HEK293 (cell line): ENCODE measurements around the gene MAPKAP1.

Source experiments
- CTCF ChIA-PET: fragments of 350-600 bp; formaldehyde crosslinking; extraction: SDS; loops from one replicate; lab custom pipeline; 2021; ENCODE audit warnings: antibody characterized with exemption; lab: Yijun Ruan, JAX
- POLR2A ChIA-PET: fragments of 300-600 bp; formaldehyde crosslinking; extraction: SDS; loops from one replicate; lab custom pipeline; 2020; ENCODE audit warnings: antibody characterized with exemption, inconsistent platforms; lab: Yijun Ruan, JAX
- H3K27ac ChIP-seq: fragments of 200-500 bp; sonication (Bioruptor generic); 2 replicates; pipeline ENCODE4 v1.5.1; 2014; ENCODE audit warnings: low read depth, low read length, control low read depth, inconsistent platforms; ENCODE audit errors: extremely low read depth
- H3K36me3 ChIP-seq, 2 experiments: fragments of 200-500 bp in 1 of 2; sonication (Bioruptor generic) in 1 of 2; 1 replicate in 1 of 2; 2 replicates in 1 of 2; pipeline ENCODE4 v1.5.1; 2014 to 2017; ENCODE audit warnings: inconsistent platforms in 2 of 2, low read length in 2 of 2; ENCODE audit not compliant: control insufficient read depth in 2 of 2, insufficient read depth in 1 of 2
- H3K4me1 ChIP-seq: fragments of 200-500 bp; sonication (Bioruptor generic); 2 replicates; pipeline ENCODE4 v1.5.1; 2014; ENCODE audit warnings: mild to moderate bottlenecking, low read length, inconsistent platforms; ENCODE audit not compliant: control insufficient read depth, insufficient read depth
- H3K4me3 ChIP-seq: 2 replicates; pipeline ENCODE4 v1.5.1; 2011; ENCODE audit warnings: low read depth, mild to moderate bottlenecking, control low read depth, low read length, moderate library complexity
- H3K9me3 ChIP-seq: fragments of 200-500 bp; sonication (Bioruptor generic); 2 replicates; pipeline ENCODE4 v1.5.1; 2014; ENCODE audit warnings: low read depth, low read length, inconsistent platforms; ENCODE audit not compliant: control insufficient read depth, insufficient read depth
- BCL11B ChIP-seq: fragments of 450-650 bp; formaldehyde crosslinking; IDR thresholded peaks from 2 replicates; pipeline ENCODE4 v1.5.1; 2016; ENCODE audit warnings: low read depth, missing biosample characterization, missing genetic modification characterization
- GFI1B ChIP-seq: fragments of 450-650 bp; formaldehyde crosslinking; IDR thresholded peaks from 2 replicates; pipeline ENCODE4 v1.5.1; 2016; ENCODE audit warnings: missing biosample characterization, missing genetic modification characterization
- HOXA7 ChIP-seq: sonication (generic); formaldehyde crosslinking; IDR thresholded peaks from 2 replicates; pipeline ENCODE4 v1.8.1; 2022; ENCODE audit warnings: missing genetic modification reagents, borderline replicate concordance
- MZF1 ChIP-seq: fragments of 450-650 bp; formaldehyde crosslinking; IDR thresholded peaks from 2 replicates; pipeline ENCODE4 v1.5.1; 2017; ENCODE audit warnings: missing biosample characterization, missing genetic modification characterization, borderline replicate concordance
- YY1 ChIP-seq: fragments of 450-650 bp; formaldehyde crosslinking; IDR thresholded peaks from 2 replicates; pipeline ENCODE4 v1.5.1; 2018; ENCODE audit warnings: missing biosample characterization, missing genetic modification characterization
- ZBTB8A ChIP-seq: fragments of 450-650 bp; formaldehyde crosslinking; IDR thresholded peaks from 2 replicates; pipeline ENCODE4 v1.5.1; 2016; ENCODE audit warnings: missing biosample characterization, missing genetic modification characterization
- ZEB2 ChIP-seq: fragments of 450-650 bp; formaldehyde crosslinking; IDR thresholded peaks from 2 replicates; pipeline ENCODE4 v1.5.1; 2016; ENCODE audit warnings: missing biosample characterization, missing genetic modification characterization
- ZFP3 ChIP-seq: fragments of 450-650 bp; formaldehyde crosslinking; IDR thresholded peaks from 2 replicates; pipeline ENCODE4 v1.5.1; 2016; ENCODE audit warnings: low read depth, missing biosample characterization, missing genetic modification characterization
- ZNF148 ChIP-seq: fragments of 450-650 bp; formaldehyde crosslinking; IDR thresholded peaks from 2 replicates; pipeline ENCODE4 v1.5.0; 2017; ENCODE audit warnings: missing biosample characterization, missing genetic modification characterization, borderline replicate concordance
- ZNF19 ChIP-seq: fragments of 450-650 bp; formaldehyde crosslinking; IDR thresholded peaks from 2 replicates; pipeline ENCODE4; 2016; ENCODE audit warnings: missing biosample characterization, missing genetic modification characterization, low read depth
- ZNF280D ChIP-seq: fragments of 450-650 bp; formaldehyde crosslinking; IDR thresholded peaks from 2 replicates; pipeline ENCODE4 v1.5.1; 2016; ENCODE audit warnings: missing biosample characterization, missing genetic modification characterization
- ZNF302 ChIP-seq: fragments of 450-650 bp; formaldehyde crosslinking; IDR thresholded peaks from 2 replicates; pipeline ENCODE4 v1.5.1; 2016; ENCODE audit warnings: missing biosample characterization, missing genetic modification characterization, low read depth
- ZNF311 ChIP-seq: fragments of 450-650 bp; formaldehyde crosslinking; IDR thresholded peaks from 2 replicates; pipeline ENCODE4 v1.5.1; 2017; ENCODE audit warnings: missing biosample characterization, missing genetic modification characterization, borderline replicate concordance
- ZNF341 ChIP-seq: fragments of 450-650 bp; formaldehyde crosslinking; IDR thresholded peaks from 2 replicates; pipeline ENCODE4; 2016; ENCODE audit warnings: low read depth, missing biosample characterization, missing genetic modification characterization
- ZNF354C ChIP-seq: fragments of 450-650 bp; formaldehyde crosslinking; IDR thresholded peaks from 2 replicates; pipeline ENCODE4 v1.5.1; 2016; ENCODE audit warnings: missing biosample characterization, missing genetic modification characterization, low read depth, borderline replicate concordance
- ZNF394 ChIP-seq: fragments of 450-650 bp; formaldehyde crosslinking; IDR thresholded peaks from 2 replicates; pipeline ENCODE4 v1.5.1; 2016; ENCODE audit warnings: missing biosample characterization, missing genetic modification characterization, mild to moderate bottlenecking, moderate library complexity, borderline replicate concordance
- ZNF416 ChIP-seq: fragments of 450-650 bp; formaldehyde crosslinking; IDR thresholded peaks from 2 replicates; pipeline ENCODE4 v1.5.1; 2016; ENCODE audit warnings: missing biosample characterization, missing genetic modification characterization
- ZNF423 ChIP-seq: fragments of 450-650 bp; formaldehyde crosslinking; IDR thresholded peaks from 2 replicates; pipeline ENCODE4 v1.5.1; 2016; ENCODE audit warnings: missing biosample characterization, missing genetic modification characterization
- ZNF514 ChIP-seq: fragments of 450-650 bp; formaldehyde crosslinking; IDR thresholded peaks from 2 replicates; pipeline ENCODE4 v1.5.1; 2016; ENCODE audit warnings: missing biosample characterization, missing genetic modification characterization
- ZNF521 ChIP-seq: fragments of 450-650 bp; formaldehyde crosslinking; IDR thresholded peaks from 2 replicates; pipeline ENCODE4 v1.5.1; 2017; ENCODE audit warnings: missing biosample characterization, mild to moderate bottlenecking, missing genetic modification characterization
- ZNF548 ChIP-seq: fragments of 450-650 bp; formaldehyde crosslinking; IDR thresholded peaks from 2 replicates; pipeline ENCODE4 v1.5.1; 2016; ENCODE audit warnings: missing biosample characterization, missing genetic modification characterization
- ZNF549 ChIP-seq: fragments of 450-650 bp; IDR thresholded peaks from 2 replicates; pipeline ENCODE4 v1.5.1; 2018; ENCODE audit warnings: missing biosample characterization, missing genetic modification characterization, mild to moderate bottlenecking, inconsistent platforms, moderate library complexity
- ZNF621 ChIP-seq: fragments of 450-650 bp; formaldehyde crosslinking; IDR thresholded peaks from 2 replicates; pipeline ENCODE4 v1.5.1; 2017; ENCODE audit warnings: missing biosample characterization, missing genetic modification characterization
- ZNF629 ChIP-seq: fragments of 450-650 bp; formaldehyde crosslinking; IDR thresholded peaks from 2 replicates; pipeline ENCODE4 v1.5.1; 2017; ENCODE audit warnings: missing biosample characterization, missing genetic modification characterization
- ZSCAN4 ChIP-seq: fragments of 450-650 bp; formaldehyde crosslinking; IDR thresholded peaks from 2 replicates; pipeline ENCODE4 v1.5.1; 2017; ENCODE audit warnings: missing biosample characterization, missing genetic modification characterization
- TF ChIP-seq, protein P1 (sequence below): fragments of 450-650 bp; formaldehyde crosslinking; conservative IDR thresholded peaks from 2 replicates; pipeline ENCODE4 v1.5.1; 2016; ENCODE audit warnings: low read depth, missing biosample characterization, missing genetic modification characterization

MAPKAP1 gene

DNA sequence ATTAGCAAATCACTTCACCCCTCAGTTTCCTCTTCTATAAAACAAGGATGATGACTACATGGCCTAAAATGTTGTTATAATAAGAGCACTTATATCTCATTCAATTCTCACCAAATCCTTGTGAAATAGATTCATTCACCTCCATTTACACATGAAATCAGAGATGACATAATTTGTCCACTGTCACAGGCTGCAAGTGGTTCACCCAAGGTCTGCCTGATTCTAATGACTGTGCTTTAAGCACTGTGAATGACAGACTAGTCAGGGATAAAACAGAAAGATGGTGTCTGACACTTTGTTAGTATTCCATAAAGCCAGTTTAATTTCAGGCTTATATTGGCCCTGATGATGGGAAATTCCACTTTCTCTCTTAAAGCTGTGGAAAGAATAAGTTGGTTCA lies 209.5 kb downstream of the MAPKAP1 start:
- TF ChIP-seq, protein P1, sequence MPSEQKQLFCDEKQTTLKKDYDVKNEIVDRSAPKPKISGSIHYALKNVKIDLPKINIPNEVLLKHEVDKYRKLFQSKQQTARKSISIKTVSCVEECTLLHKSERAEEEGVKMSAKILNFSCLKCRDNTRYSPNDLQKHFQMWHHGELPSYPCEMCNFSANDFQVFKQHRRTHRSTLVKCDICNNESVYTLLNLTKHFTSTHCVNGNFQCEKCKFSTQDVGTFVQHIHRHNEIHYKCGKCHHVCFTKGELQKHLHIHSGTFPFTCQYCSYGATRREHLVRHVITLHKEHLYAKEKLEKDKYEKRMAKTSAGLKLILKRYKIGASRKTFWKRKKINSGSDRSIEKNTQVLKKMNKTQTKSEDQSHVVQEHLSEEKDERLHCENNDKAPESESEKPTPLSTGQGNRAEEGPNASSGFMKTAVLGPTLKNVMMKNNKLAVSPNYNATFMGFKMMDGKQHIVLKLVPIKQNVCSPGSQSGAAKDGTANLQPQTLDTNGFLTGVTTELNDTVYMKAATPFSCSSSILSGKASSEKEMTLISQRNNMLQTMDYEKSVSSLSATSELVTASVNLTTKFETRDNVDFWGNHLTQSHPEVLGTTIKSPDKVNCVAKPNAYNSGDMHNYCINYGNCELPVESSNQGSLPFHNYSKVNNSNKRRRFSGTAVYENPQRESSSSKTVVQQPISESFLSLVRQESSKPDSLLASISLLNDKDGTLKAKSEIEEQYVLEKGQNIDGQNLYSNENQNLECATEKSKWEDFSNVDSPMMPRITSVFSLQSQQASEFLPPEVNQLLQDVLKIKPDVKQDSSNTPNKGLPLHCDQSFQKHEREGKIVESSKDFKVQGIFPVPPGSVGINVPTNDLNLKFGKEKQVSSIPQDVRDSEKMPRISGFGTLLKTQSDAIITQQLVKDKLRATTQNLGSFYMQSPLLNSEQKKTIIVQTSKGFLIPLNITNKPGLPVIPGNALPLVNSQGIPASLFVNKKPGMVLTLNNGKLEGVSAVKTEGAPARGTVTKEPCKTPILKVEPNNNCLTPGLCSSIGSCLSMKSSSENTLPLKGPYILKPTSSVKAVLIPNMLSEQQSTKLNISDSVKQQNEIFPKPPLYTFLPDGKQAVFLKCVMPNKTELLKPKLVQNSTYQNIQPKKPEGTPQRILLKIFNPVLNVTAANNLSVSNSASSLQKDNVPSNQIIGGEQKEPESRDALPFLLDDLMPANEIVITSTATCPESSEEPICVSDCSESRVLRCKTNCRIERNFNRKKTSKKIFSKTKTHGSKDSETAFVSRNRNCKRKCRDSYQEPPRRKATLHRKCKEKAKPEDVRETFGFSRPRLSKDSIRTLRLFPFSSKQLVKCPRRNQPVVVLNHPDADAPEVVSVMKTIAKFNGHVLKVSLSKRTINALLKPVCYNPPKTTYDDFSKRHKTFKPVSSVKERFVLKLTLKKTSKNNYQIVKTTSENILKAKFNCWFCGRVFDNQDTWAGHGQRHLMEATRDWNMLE (tag by site-specific recombination), result no peak
- TF ChIP-seq ZNF19 (tag by site-specific recombination), result no peak
- no peak for TF ChIP-seq ZNF280D (tag by site-specific recombination)
- no peak for TF ChIP-seq ZNF423 (tag by site-specific recombination)
- TF ChIP-seq ZNF302 (tag by site-specific recombination), result no peak
- no peak for TF ChIP-seq ZNF621 (tag by site-specific recombination)
- no peak for TF ChIP-seq ZNF514 (tag by site-specific recombination)
- no peak for TF ChIP-seq ZNF311
- TF ChIP-seq GFI1B (tag by site-specific recombination), result no peak
- no peak for TF ChIP-seq MZF1 (tag by site-specific recombination)
- no peak for TF ChIP-seq ZNF629 (tag by site-specific recombination)
- no peak for TF ChIP-seq ZEB2 (tag by site-specific recombination)
- TF ChIP-seq ZNF549 (tag by site-specific recombination), result no peak
- no peak for TF ChIP-seq ZNF148
- TF ChIP-seq BCL11B (tag by site-specific recombination), result no peak
- Histone ChIP-seq H3K9me3 (no peaks in the 10 kb centered on the region), H3K36me3 (no peaks in the 10 kb centered on the region), H3K27ac (no peak overlapping the region), H3K4me1 (no peaks in the 10 kb centered on the region), H3K4me3 (no peak overlapping the region)
- CTCF ChIA-PET, result no interaction called here
- POLR2A ChIA-PET, result no interaction called here

DNA sequence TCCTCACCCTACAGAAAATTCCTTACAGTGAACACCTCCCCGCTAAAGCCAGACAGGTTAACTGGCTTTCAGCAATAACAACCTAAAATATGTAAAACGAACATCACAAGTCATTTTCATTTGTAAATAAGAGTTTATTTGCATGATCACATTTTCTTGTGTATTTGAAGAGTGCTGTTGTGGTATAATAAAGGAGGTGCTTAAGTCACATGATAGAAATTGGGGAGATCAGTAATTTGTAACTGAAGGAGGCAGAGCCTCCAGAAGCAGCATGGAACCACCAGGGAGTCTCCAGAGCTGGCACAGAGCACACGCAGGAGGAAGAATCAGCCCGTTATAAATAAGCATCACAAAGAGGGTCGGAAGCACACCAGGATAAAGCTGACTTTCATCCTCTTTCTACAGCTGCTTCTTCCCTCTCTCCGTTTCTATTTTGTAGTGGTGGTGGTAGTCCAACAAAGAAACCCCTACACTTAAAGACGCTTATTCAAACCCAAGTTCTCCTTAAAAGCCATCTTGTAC lies 210.6 kb downstream of the MAPKAP1 start:
- Histone ChIP-seq H3K4me1 (no peaks in the 10 kb centered on the region), H3K36me3 (no peaks in the 10 kb centered on the region), H3K4me3 (no peak overlapping the region), H3K27ac (no peak overlapping the region), H3K9me3 (no peaks in the 10 kb centered on the region)
- ChIA-PET POLR2A (no interaction called here), CTCF (no interaction called here)
- TF ChIP-seq HOXA7 (CRISPR knock-in tag) (no peak), ZNF394 (tag by site-specific recombination) (no peak), YY1 (no peak), ZNF521 (no peak), ZSCAN4 (tag by site-specific recombination) (no peak), ZFP3 (tag by site-specific recombination) (no peak), ZBTB8A (tag by site-specific recombination) (no peak), ZNF341 (tag by site-specific recombination) (no peak), ZNF548 (tag by site-specific recombination) (no peak), ZNF354C (tag by site-specific recombination) (no peak), ZNF416 (tag by site-specific recombination) (no peak)
